GM18951 (cell line): ENCODE measurements around the gene RHBDL2.
"Not testable (repeated sequence)": the region's sequence is repeated elsewhere in the genome, so short reads cannot be mapped to it uniquely, and the experiment has no call there.

Experiments used
- POLR2A ChIP-seq: IDR thresholded peaks from 4 replicates; pipeline ENCODE4 v1.6.1; 2011; ENCODE audit warnings: mild to moderate bottlenecking; ENCODE audit not compliant: insufficient read length, insufficient read depth; ENCODE audit errors: extremely low read depth
- in situ Hi-C: fragments of 300-500 bp; cut with MboI; formaldehyde crosslinking; loops from one replicate; pipeline ENCODE4 v1.12.0; 2022; ENCODE audit warnings: low sequenced_read_pairs, mixed read lengths, inconsistent platforms; ENCODE audit not compliant: unreplicated experiment

RHBDL2 gene, protein sequence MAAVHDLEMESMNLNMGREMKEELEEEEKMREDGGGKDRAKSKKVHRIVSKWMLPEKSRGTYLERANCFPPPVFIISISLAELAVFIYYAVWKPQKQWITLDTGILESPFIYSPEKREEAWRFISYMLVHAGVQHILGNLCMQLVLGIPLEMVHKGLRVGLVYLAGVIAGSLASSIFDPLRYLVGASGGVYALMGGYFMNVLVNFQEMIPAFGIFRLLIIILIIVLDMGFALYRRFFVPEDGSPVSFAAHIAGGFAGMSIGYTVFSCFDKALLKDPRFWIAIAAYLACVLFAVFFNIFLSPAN

DNA sequence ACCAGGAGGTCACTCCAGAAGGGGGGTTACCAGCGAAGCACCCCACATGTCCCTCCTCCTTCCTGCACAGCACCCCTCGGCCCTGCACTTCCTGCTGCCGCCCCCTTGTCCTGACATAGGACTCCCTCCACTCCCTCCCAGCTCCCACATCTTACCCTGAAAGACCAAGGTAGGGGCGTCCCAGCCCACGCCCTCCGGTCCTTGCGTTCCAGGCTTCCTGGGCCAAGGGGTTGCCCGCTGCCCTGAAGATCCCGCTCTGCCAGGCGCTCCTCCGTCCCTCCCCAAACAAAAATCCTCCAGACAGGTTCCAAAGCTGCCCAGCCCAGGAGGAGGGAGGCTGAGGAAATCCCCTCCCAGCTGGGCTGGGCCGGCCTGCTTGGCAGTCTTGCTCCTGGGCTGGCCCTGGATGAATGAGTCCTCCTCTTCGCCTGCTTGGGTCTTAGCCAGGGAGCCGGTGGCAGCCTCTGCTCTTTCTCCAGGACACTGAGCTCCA is at the start of gene RHBDL2:
RHBDL2 (minus strand) TSS at position 304 of the 493 bp plus-strand sequence. CDS start 22,618 bp downstream, outside the sequence.
- in situ Hi-C loops, result no loop called here
- no peak for TF ChIP-seq POLR2A

DNA sequence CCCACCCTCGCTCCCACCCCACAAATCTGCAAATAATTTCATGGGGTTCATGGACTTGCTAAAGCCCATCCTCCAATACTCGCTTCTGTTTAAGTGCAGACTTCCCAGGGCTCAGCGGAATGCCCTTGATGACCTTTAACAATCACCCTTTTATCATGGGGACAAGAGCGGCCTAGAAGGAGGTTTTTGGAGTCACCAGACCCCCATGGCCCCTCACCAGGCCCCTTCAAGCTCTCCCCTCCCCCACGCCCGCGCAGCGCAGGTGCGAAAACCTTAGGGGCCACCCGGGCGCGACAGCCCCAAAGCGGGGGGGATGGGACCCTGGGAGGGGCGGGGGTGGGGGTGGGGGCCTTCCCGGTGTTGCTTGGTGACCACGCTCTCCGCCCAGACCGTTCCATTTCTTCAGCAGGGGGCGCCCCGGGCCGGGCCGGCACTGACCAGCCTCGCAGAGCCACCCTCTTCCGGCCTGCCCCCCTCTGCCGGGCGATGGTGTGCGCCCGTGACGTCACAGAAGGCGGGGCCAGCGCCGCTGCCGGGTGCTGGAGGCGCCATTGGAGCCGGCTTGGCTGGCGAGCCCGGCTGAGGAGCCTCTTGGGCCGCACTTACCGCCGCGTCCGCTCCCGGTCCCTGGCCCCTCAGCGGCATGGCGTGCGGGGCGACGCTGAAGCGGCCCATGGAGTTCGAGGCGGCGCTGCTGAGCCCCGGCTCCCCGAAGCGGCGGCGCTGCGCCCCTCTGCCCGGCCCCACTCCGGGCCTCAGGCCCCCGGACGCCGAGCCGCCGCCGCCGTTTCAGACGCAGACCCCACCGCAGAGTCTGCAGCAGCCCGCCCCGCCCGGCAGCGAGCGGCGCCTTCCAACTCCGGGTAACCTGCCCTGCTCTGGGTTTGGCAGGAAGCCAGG is 49.4 kb upstream of the RHBDL2 start, which contains the start of gene AKIRIN1:
AKIRIN1 (plus strand) TSS at position 539 of the 900 bp plus-strand sequence; CDS start at position 644, 105 bp downstream.
- in situ Hi-C loops, result no loop called here
- TF ChIP-seq POLR2A, result peak; percentile 96

DNA sequence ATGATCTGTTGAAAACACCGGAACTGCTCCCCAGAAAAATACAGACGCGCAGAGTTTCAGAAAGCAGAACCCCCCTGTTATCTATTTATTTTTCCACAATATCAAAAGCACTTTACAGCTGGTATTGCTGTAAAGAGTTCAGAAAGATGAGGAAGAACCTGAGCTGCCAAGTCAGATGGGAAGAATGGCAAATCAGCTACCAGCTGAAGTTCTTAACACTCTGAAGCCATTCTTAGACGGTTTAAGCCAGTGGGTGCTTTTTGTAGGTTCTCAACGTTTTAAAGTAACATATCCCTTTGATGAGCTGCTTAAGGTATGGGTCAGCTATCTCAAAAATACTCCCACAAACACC is 48.7 kb upstream of the RHBDL2 start:
- in situ Hi-C loops, result no loop called here
- no peak for TF ChIP-seq POLR2A

DNA sequence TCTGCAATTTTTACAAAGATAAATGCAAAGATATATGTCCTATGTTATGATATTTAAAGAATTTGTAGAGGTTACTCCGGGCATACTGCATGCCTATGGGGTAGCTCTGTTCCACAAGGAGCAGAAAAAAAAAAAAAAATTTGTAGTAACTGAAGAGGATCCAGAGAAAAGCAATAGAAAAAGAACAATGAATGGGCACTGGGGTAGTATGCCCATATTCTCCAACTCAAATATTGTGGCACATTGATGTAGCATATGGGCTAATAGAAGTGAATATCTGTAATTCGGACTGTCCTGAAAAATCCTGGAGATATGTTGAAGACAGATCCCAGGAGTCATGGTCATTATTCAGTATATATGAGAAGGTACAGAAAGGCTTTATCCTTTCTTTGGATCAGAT is 48.3 kb upstream of the RHBDL2 start:
- in situ Hi-C loops, result no loop called here
- no peak for TF ChIP-seq POLR2A

DNA sequence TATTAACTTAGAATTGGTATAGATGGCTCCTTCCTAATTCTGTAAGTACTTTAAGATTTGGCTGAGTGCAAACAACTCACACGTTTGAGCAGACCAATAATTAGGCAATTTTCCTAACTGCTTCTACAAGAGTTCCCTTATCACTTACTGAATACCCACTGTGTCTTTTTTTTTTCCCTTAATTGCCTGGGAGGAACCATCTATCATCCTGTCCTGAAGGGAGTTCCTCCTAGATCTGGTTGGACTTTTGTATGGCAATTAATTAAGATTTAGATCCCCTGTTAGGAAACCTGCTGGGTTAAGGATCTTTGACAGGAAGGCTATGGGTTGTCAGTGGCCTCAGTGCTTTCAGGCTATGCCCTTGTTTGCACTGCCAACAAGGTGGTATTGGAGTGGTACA is 37.8 kb upstream of the RHBDL2 start:
- in situ Hi-C loops, result not testable (repeated sequence)

DNA sequence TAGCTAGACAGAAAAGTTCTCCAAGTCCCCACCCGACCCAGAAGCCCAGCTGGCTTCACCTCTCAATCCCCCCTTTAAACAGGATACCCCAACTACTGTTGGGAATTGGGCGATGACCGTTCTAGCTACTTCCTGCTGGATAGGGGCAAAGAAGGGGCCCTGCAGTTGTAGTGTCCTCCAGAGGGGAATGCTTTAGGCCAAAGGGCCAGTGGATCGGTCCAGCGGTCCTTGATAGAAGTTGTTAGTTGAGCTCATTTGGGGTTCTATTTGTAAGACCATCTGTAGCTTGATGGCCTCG is 36.6 kb upstream of the RHBDL2 start:
- in situ Hi-C loops, result not testable (repeated sequence)

DNA sequence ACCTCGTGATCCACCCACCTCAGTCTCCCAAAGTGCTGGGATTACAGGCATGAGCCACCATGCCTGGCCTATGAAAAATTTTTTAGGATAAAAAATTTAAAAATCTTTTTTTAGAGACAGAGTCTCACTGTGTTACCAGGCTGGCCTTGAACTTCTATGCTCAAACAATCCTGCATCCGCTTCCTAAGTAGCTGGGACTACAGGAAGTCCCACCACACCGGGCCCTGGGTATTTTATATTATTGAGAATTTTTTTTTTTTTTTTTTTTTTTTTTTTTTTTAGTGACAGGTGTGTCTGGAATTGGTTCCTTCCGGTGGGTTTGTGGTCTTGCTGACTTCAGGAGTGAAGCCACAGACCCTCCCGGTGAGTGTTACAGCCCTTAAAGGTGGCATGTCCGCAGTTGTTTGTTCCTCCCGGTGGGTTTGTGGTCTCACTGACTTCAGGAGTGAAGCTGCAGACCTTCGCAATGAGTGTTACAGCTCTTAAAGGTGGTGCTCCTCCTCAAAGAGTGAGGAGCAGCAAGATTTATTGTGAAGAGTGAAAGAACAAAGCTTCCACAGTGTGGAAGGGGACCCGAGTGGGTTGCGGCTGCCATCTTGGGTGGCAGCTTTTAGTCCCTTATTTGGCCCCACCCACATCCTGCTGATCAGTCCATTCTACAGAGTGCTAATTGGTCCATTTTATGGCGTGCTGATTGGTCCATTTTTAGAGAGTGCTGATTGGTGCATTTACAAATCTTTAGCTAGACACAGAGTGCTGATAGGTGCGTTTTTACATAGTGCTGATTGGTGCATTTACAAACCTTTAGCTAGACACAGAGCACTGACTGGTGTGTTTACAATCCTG is 36.0 kb upstream of the RHBDL2 start:
- in situ Hi-C loops, result not testable (repeated sequence)

DNA sequence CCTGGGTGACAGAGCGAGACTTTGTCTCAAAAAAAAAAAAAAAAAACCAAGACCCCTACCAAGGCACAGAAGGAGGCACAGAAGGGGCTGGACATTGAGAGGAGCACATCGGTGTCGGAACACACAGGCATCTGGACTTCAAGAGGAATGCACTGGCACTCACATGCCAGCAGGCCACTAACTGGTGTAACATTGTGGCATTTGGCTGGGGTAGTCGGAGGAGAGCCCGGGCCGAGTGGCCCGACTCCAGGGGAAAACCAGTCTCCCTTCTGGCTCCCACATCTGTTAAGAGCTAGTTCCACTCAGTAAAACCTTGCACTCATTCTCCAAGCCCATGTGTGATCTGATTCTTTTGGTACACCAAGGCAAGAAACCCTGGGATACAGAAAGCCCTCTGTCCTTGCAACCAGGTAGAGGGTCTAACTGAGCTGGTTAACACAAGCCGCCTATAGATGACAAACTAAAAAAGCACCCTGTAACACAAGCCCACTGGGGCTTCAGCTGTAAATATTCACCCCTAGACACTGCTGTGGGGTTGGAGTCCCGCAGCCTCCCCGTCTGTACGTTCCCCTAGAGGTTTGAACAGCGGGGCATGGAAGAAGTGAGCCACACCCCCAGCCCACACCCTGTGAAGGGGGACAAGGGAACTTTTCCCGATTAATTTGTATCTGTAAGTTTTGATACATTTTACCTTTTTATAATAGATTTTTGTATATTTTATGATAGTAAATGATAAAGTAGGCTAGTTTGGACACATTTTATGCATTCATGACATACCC is 32.2 kb upstream of the RHBDL2 start:
- in situ Hi-C loops, result no loop called here
- no peak for TF ChIP-seq POLR2A

DNA sequence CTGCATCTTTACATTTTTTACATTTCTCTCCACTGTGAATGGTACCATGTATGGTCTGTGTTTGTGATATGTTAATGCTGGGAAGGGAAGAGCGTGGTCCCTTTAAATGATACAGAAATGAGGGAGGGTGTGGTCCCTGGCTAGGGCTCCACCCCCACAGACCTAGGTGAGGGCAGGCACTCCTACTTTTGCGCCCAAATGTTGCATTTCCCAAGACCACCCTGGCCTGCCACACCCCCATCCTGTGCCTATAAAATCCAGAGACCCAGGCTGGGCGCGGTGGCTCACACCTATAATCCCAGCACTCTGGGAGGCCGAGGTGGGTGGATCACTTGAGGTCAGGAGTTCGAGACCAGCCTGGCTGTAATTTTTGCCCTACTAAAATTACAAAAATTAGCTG is 31.5 kb upstream of the RHBDL2 start:
- in situ Hi-C loops, result not testable (repeated sequence)

DNA sequence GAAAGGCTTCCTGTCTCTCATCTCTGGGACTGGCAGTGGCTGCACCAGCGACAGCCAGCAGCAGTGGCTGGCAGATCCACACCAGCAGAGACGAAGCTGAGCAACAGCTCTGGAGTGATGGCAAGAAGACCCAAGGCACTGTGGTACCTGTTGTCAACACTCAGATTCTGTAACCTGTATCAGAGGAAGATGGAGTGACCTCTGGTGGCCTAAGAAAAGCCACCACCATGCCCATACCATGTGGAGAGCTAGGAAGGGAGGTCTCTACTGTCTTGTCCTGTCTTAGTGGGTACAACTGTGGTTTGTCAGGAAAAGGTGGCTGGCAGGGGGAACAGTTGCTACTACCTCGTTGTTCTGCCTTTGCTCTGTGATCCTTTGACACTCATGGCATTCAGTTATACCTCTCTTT is 22.5 kb upstream of the RHBDL2 start:
- in situ Hi-C loops, result no loop called here
- TF ChIP-seq POLR2A, result no peak

DNA sequence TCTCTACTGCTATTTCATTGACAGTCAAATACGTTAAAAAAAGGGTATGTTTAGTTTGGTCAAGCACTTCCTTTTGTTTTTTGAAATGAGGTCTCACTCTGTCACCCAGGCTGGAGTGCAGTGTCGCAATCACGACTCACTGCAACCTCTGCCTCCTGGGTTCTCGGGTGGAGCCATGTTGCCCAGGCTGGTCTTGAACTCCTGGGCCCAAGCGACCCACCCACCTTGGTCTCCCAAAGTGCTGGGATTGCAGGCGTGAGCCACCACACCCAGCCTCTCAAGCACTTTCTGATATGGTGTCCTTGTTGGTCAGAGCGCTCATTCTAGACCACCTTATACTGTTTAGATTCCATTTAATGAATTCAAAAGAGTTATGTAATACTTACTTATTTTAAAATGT is 20.9 kb upstream of the RHBDL2 start:
- in situ Hi-C loops, result no loop called here
- TF ChIP-seq POLR2A, result no peak

DNA sequence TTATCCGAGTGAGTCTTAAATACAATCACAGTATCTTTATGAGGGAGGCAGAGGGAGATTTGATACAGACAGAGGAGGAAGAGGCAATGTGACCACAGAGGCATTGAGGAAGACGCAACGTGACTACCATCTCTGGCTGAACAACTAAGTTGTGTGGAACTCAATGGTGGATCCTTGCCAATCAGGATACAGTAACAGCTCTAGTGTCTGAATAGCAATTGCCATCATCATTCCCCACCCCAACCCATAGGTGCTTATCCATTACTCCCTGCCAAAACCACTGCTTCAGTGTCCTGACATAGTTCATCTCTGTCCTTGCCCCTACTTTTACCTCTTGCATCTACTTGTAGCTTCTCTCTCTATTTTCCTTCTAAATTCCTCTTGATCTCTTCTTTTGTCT is 20.5 kb upstream of the RHBDL2 start:
- no peak for TF ChIP-seq POLR2A
- in situ Hi-C loops, result no loop called here

DNA sequence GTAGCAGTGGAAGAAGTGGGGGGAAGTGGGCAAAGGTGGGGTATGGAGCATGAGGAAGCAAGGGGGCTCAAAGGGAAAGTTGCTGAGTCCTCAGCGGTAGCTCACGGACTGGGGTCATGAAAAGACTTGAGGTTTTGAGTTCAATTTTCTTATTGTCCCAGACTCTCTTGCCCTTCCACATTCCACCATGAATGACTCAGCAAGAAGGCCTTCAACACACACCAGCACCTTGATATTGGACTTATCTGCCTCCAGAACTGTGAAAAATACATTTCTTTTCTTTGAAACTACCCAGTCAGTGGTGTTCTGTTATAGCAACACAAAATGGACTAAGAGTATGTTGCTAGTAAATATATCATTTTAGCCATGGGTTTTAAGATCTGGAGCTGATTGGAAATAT is 17.3 kb upstream of the RHBDL2 start:
- TF ChIP-seq POLR2A, result no peak
- in situ Hi-C loops, result no loop called here
